ENCODE measurements around the gene RNF157.
A peak's percentile ranks its signal among the peaks of the same experiment; 100 is the strongest.

The RNF157 gene

DNA sequence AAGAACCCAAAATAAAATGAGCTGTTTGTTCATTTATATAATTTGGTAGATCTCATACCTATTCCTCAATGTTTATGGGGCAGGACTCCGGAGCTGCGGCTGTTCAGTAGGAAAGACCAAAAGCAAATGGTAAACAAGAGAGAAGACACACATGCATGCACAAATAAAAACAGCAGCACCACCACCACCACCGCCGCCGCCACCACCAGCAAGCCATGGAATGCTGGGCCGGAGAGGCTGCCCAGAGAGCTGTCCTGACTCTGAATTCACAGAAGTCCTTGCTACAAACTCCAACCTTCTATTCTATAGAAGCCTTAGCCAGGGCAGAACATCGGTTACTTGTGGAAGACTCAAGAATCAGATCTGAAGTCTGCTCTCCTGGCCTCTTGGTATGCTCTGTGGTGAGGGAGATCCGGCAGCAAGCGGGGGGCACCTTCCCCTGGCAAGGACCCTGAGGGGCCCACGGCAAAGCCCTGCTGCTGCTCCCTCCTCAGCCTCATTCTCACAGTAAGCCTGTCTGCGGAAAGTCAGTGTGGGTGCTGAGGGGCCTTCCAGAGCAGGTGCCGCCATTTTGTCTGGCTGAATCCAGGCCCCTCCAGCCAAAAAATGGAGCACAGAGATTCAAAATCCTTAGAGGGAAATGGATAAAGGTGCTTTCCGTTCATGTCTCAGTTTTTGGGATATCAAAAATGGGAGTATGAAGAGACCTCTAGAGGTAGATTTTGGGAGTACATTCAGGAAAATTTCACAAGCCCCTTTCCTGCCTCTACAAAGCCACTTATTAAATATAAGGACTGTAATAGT, 92.9 kb downstream of the RNF157 start:
- TF ChIP-seq, protein P1, sequence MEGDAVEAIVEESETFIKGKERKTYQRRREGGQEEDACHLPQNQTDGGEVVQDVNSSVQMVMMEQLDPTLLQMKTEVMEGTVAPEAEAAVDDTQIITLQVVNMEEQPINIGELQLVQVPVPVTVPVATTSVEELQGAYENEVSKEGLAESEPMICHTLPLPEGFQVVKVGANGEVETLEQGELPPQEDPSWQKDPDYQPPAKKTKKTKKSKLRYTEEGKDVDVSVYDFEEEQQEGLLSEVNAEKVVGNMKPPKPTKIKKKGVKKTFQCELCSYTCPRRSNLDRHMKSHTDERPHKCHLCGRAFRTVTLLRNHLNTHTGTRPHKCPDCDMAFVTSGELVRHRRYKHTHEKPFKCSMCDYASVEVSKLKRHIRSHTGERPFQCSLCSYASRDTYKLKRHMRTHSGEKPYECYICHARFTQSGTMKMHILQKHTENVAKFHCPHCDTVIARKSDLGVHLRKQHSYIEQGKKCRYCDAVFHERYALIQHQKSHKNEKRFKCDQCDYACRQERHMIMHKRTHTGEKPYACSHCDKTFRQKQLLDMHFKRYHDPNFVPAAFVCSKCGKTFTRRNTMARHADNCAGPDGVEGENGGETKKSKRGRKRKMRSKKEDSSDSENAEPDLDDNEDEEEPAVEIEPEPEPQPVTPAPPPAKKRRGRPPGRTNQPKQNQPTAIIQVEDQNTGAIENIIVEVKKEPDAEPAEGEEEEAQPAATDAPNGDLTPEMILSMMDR (IDR thresholded peaks at IDR 0.05; ENCODE audit: unreplicated experiment in 3 of 3): peak; percentile 53 to 65 (median 61)
- peaks cover 22% of the 10 kb centered on the region for H3K27me3 Mint-ChIP-seq (ENCODE audit: low read depth)
- H3K36me3 Mint-ChIP-seq (ENCODE audit: low read depth): no peaks in the 10 kb centered on the region
- H3K4me1 Mint-ChIP-seq: peaks cover 19% of the 10 kb centered on the region
- H3K27ac Mint-ChIP-seq: no peak overlapping the region
- no peak overlapping the region for H3K4me3 Mint-ChIP-seq
- no peaks in the 10 kb centered on the region for H3K9me3 Mint-ChIP-seq

DNA sequence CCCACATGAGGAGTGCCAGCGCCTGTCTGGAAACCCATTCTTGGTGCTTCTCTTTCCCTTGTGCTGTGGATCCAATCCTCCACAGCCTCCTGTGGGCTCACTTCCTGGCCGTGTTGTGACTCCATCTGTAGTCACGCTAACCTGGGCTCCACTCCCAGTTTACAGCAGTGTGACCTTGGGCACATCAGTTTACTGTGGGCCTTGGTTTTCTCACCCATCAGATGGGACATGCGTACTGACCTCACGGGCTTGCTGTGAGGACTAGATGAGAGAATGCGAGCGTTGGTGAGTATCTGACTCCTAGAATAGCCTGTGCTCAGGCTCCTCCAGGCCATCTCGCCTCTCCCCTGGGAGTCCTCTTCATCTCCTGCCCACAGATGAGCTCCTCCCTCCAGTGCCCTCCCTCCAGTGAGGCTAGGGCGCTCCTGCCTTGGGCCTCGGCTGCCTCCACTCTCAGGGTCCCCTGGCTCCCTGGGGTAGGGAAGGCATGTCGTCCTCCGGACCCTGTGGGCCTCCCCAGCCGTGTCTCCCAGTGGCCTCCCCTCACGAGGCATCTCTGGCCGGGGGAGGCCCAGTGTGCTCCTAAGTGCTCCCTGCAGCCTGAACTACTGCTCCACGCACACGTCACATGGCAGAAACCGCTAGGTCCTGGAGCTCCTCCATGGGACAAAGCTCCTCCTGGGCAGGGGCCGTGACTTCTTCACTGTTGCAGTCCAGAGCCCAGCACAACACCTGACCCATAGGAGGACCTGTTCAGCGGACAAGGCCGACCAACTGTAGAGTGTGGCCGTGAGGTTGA, 94.0 kb downstream of the RNF157 start:
- Mint-ChIP-seq H3K27ac (no peak overlapping the region), H3K27me3 (ENCODE audit: low read depth) (peaks cover 34% of the 10 kb centered on the region), H3K4me3 (no peak overlapping the region), H3K36me3 (ENCODE audit: low read depth) (no peaks in the 10 kb centered on the region), H3K9me3 (no peaks in the 10 kb centered on the region), H3K4me1 (peaks cover 30% of the 10 kb centered on the region)
- TF ChIP-seq, protein P1 (IDR thresholded peaks at IDR 0.05; ENCODE audit: unreplicated experiment in 3 of 3): no peak

DNA sequence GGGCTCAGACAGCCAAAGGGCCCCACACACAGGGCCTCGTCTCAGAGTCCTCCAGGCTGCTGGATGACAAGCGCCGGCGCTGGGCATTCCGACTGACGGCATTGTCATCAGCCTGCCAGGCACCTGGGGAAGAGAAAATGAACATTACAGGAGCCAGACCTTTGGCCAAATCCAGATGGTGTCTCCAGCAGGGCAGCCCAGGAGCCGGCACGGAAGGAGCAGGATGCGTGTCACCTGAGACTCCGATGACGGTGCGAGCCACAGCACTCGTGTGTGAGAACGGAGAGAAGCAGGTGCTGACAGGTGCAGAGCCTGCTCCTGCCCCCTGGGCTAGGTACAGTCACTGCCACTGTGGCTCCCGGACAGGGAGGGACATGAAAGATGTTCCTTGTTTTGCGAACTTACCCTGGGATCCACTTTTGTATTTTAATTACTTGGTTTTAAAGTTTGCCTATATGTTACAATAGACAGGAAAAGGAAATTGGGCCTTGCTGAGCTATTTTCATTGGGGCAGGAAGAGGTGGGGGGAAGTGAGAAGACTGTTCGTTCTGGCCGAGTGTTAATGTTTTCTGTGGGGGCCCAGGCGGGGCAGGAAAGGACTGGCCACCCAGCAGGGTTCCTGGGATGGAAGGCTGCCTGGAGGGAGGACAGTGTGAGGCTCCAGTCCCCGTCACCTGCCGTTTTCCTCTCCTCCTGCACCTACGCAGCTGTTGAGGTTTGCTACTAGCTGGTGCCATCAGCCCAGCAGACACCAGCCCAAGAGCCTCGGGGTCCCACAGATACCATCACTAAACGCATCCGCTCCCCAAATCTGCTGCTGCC, 94.9 kb downstream of the RNF157 start:
- Mint-ChIP-seq H3K36me3 (ENCODE audit: low read depth) (no peaks in the 10 kb centered on the region), H3K9me3 (no peaks in the 10 kb centered on the region), H3K4me1 (peaks cover 29% of the 10 kb centered on the region), H3K27me3 (ENCODE audit: low read depth) (peaks cover 41% of the 10 kb centered on the region), H3K27ac (no peak overlapping the region), H3K4me3 (no peak overlapping the region)
- TF ChIP-seq, protein P1 (IDR thresholded peaks at IDR 0.05; ENCODE audit: unreplicated experiment in 3 of 3): no peak

DNA sequence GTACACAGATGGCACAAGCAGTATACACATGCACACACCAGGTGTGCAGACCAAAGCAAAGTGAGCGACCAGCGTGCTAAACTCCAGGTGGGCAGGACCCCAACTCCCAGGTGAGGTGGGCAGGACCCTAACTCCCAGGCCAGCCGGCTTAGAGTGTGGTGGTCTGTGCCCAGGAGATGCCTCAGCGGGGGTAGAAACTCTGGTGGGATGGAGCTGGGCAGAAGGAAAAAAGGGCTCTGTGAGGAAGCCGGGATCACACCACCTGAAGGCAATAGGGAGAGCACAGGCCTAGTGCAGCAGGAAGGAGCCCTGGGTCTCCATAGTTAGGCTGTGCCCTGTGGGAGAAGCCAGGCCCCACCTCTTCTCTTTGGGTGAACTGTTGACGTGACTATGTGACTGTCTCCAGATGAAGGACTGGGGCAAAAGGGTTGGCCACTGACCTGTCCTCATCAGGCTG, 97.7 kb downstream of the RNF157 start:
- TF ChIP-seq, protein P1 (IDR thresholded peaks at IDR 0.05; ENCODE audit: unreplicated experiment in 3 of 3): no peak
- Mint-ChIP-seq H3K4me1 (peaks cover 44% of the 10 kb centered on the region), H3K4me3 (peak overlapping the region; percentile 82 to 86 (median 85))

DNA sequence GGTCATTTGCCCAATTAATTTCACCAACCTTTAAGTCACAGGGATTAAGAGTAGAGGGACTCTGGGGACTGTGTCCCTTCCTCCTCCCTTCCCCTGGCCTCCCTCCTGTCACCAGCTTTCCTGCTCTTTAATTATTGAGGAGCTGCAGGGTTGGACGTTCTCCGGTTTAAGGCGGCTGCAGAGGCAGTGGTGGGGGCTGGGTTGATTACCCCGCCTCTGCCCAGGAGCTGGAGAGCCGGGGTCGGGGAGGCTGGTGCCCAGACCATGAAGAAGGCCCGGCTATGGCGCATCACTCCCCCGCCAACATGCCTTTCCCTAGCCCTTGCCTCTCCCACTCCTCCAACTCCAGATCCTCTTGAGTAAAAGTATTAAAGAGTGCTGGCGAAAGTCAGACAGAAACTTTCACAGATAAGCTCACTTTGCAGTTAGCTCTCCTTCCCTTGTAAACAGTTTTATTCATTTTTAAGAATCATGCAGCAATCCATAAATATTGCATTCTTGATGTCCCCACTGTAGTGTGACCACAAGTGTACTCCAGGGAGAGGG, 98.2 kb downstream of the RNF157 start:
- Mint-ChIP-seq H3K4me1 (peaks cover 44% of the 10 kb centered on the region), H3K27me3 (ENCODE audit: low read depth) (peaks cover 69% of the 10 kb centered on the region), H3K36me3 (ENCODE audit: low read depth) (no peaks in the 10 kb centered on the region), H3K27ac (peak overlapping the region; percentile 54 to 78 (median 60)), H3K9me3 (no peaks in the 10 kb centered on the region), H3K4me3 (peak overlapping the region; percentile 82 to 86 (median 85))
- TF ChIP-seq, protein P1 (IDR thresholded peaks at IDR 0.05; ENCODE audit: unreplicated experiment in 3 of 3): no peak

More for the DNA sequence above, 97.7 kb downstream of the RNF157 start:
- Mint-ChIP-seq H3K27ac (peak overlapping the region; percentile 54 to 78 (median 60)), H3K27me3 (ENCODE audit: low read depth) (peaks cover 65% of the 10 kb centered on the region), H3K9me3 (no peaks in the 10 kb centered on the region), H3K36me3 (ENCODE audit: low read depth) (no peaks in the 10 kb centered on the region)
